BLaER1 treated with 17β-estradiol and CSF1 and Interleukin-3, amounts not matched to agents 10 nM and 100 nM (cell line): ENCODE results near the gene ICA1L.
"Not testable (repeated sequence)": the region's sequence is repeated elsewhere in the genome, so short reads cannot be mapped to it uniquely, and the experiment has no call there.

ENCODE experiments used
- H3K27ac ChIP-seq, 11 experiments: shearing (Covaris generic); formaldehyde crosslinking; 2 replicates each; pipeline ENCODE4 v1.8.1; 2022
- H3K27me3 ChIP-seq, 11 experiments: shearing (Covaris generic); formaldehyde crosslinking; 2 replicates each; pipeline ENCODE4 v1.8.1; 2022
- H3K36me3 ChIP-seq, 11 experiments: shearing (Covaris generic); formaldehyde crosslinking; 2 replicates each; pipeline ENCODE4 v1.8.1; 2022
- H3K4me1 ChIP-seq, 10 experiments: shearing (Covaris generic); formaldehyde crosslinking; 2 replicates each; pipeline ENCODE4 v1.8.1; 2022
- H3K4me2 ChIP-seq, 11 experiments: shearing (Covaris generic); formaldehyde crosslinking; 2 replicates each; pipeline ENCODE4 v1.8.1; 2022
- H3K4me3 ChIP-seq, 10 experiments: shearing (Covaris generic); formaldehyde crosslinking; 2 replicates each; pipeline ENCODE4 v1.8.1; 2022
- H3K9ac ChIP-seq, 11 experiments: shearing (Covaris generic); formaldehyde crosslinking; 2 replicates each; pipeline ENCODE4 v1.8.1; 2022
- H3K9me3 ChIP-seq, 11 experiments: shearing (Covaris generic); formaldehyde crosslinking; replicated peaks in 1 of 11; 2 replicates each; pipeline ENCODE4 v1.8.1; 2022
- H4K20me1 ChIP-seq, 11 experiments: shearing (Covaris generic); formaldehyde crosslinking; 2 replicates each; pipeline ENCODE4 v1.8.1; 2022
- Cebpa-rat ChIP-seq, 11 experiments: shearing (Covaris generic); IDR thresholded peaks; 2 replicates each; pipeline ENCODE4 v1.8.1; 2022

The ICA1L gene

GRCh38 chr2:202909394-202910192, 38.0 kb upstream of the ICA1L start:
- H3K36me3 ChIP-seq = peaks cover 21 to 51% (median 42%) of the 10 kb centered on the region in 11 experiments
- peaks cover 13 to 21% (median 18%) of the 10 kb centered on the region in 11 experiments for H3K9me3 ChIP-seq
- 0 out of 22 replicates have a peak, but pooled peaks of 1 of the 11 experiments have one; percentile 23 for TF ChIP-seq Cebpa-rat (IDR thresholded peaks at IDR 0.05)
- peaks cover 0 to 41% (median 19%) of the 10 kb centered on the region in 11 experiments; a peak in 11 of 22 replicates for H4K20me1 ChIP-seq
- peak overlapping the region; percentile 79 to 97 (median 90) for H3K4me2 ChIP-seq
- peak overlapping the region in 10 of 11 experiments; percentile 13 to 96 (median 88); a peak in 16 of 22 replicates for H3K27ac ChIP-seq
- peak overlapping the region; percentile 75 to 89 (median 81); a peak in 19 of 20 replicates for H3K4me3 ChIP-seq
- no peaks in the 10 kb centered on the region for H3K27me3 ChIP-seq
- H3K9ac ChIP-seq = peak overlapping the region; percentile 80 to 94 (median 89); a peak in 20 of 22 replicates
- peaks cover 25 to 35% (median 31%) of the 10 kb centered on the region in 10 experiments for H3K4me1 ChIP-seq

DNA sequence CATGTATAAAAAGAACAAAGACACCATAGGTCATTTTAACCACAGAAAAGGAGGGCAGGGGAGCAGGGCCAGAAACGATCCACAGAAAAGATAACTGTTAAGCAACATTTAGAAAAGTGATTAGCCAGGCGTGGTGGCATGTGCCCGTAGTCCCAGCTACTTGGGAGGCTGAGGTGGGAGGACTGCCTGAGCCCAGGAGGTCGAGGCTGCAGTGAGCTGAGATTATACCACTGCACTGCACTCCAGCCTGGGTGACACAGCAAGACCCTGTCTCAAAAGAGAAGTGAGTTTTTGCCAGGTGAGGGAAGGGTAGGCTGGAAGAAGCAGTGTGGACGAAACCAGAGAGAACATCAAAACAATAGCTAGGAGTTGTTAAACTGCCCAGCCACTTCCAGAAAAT, 36.6 kb upstream of the ICA1L start:
- H3K9me3 ChIP-seq = peaks cover 19 to 29% (median 25%) of the 10 kb centered on the region in 11 experiments
- peak overlapping the region in 9 of 11 experiments; percentile 12 to 95 (median 90); a peak in 12 of 22 replicates for H3K4me2 ChIP-seq
- H3K4me1 ChIP-seq = peaks cover 26 to 33% (median 28%) of the 10 kb centered on the region in 10 experiments
- no peak overlapping the region for H3K4me3 ChIP-seq
- peaks cover 25 to 63% (median 53%) of the 10 kb centered on the region in 11 experiments for H3K36me3 ChIP-seq
- H3K27ac ChIP-seq = peak overlapping the region in 2 of 11 experiments; percentile 8 to 40; a peak in 6 of 22 replicates
- H3K27me3 ChIP-seq = no peaks in the 10 kb centered on the region
- no peak for TF ChIP-seq Cebpa-rat (IDR thresholded peaks at IDR 0.05)
- H4K20me1 ChIP-seq = peaks cover 0 to 46% (median 19%) of the 10 kb centered on the region in 11 experiments; a peak in 11 of 22 replicates
- H3K9ac ChIP-seq = peak overlapping the region in 2 of 11 experiments; percentile 7 to 26; a peak in 2 of 22 replicates

DNA sequence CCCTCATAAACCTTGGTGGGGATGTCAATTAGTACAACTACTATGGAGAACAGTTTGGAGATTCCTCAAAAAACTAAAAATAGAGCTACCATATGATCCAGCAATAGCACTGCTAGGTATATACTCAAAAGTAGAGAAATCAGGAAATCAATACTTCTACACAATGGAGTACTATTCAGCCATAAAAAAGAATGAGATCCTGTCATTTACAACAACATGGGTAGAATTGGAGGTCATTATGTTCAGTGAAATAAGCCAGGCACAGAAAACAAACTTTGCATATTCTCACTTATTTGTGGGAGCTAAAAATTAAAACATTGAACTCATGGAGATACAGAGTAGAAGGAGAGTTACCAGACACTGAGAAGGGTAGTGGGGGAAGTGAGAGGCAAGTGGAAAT, 33.9 kb upstream of the ICA1L start:
- not testable (repeated sequence) for H3K4me3 ChIP-seq, H3K9ac ChIP-seq, H3K27me3 ChIP-seq, H3K4me2 ChIP-seq, H3K27ac ChIP-seq
- peaks cover 22 to 27% (median 25%) of the 10 kb centered on the region in 10 experiments for H3K4me1 ChIP-seq
- H4K20me1 ChIP-seq = peaks cover 0 to 65% (median 28%) of the 10 kb centered on the region in 11 experiments; a peak in 12 of 22 replicates
- H3K36me3 ChIP-seq = peaks cover 35 to 88% (median 74%) of the 10 kb centered on the region in 11 experiments
- peaks cover 19 to 29% (median 25%) of the 10 kb centered on the region in 11 experiments for H3K9me3 ChIP-seq

- peaks cover 0 to 6% (median 0%) of the 10 kb centered on the region in 11 experiments; a peak in 2 of 22 replicates for H4K20me1 ChIP-seq
- H3K9me3 ChIP-seq = no peaks in the 10 kb centered on the region
- no peak overlapping the region for H3K27ac ChIP-seq
- no peak overlapping the region for H3K9ac ChIP-seq
- no peaks in the 10 kb centered on the region for H3K27me3 ChIP-seq
- peaks cover 89 to 100% (median 96%) of the 10 kb centered on the region in 11 experiments for H3K36me3 ChIP-seq
- no peak overlapping the region for H3K4me2 ChIP-seq
- no peak for TF ChIP-seq Cebpa-rat (IDR thresholded peaks at IDR 0.05)
- H3K4me3 ChIP-seq = no peak overlapping the region
- no peaks in the 10 kb centered on the region for H3K4me1 ChIP-seq
Measured at GRCh38 chr2:202885190-202885589, 13.6 kb upstream of the ICA1L start.

- H3K27ac ChIP-seq = no peak overlapping the region
Measured at GRCh38 chr2:202883987-202884675, 12.6 kb upstream of the ICA1L start.

GRCh38 chr2:202881570-202881969, 10.0 kb upstream of the ICA1L start:
- H3K4me3 ChIP-seq = no peak overlapping the region
- no peaks in the 10 kb centered on the region for H3K4me1 ChIP-seq
- H3K27me3 ChIP-seq = no peaks in the 10 kb centered on the region
- no peak for TF ChIP-seq Cebpa-rat (IDR thresholded peaks at IDR 0.05)
- H4K20me1 ChIP-seq = peaks cover 0 to 5% (median 0%) of the 10 kb centered on the region in 11 experiments; a peak in 1 of 22 replicates
- no peaks in the 10 kb centered on the region for H3K9me3 ChIP-seq
- no peak overlapping the region for H3K9ac ChIP-seq
- H3K27ac ChIP-seq = no peak overlapping the region
- H3K4me2 ChIP-seq = no peak overlapping the region
- peaks cover 84 to 99% (median 91%) of the 10 kb centered on the region in 11 experiments for H3K36me3 ChIP-seq

More at GRCh38 chr2:202883987-202884675, 12.6 kb upstream of the ICA1L start:
- Histone ChIP-seq H3K36me3 (peaks cover 88 to 100% (median 96%) of the 10 kb centered on the region in 11 experiments), H3K9me3 (no peaks in the 10 kb centered on the region), H4K20me1 (peaks cover 0 to 5% (median 0%) of the 10 kb centered on the region in 11 experiments; a peak in 1 of 22 replicates), H3K4me1 (no peaks in the 10 kb centered on the region), H3K4me3 (no peak overlapping the region), H3K4me2 (no peak overlapping the region), H3K27me3 (no peaks in the 10 kb centered on the region), H3K9ac (no peak overlapping the region)
- no peak for TF ChIP-seq Cebpa-rat (IDR thresholded peaks at IDR 0.05)

DNA sequence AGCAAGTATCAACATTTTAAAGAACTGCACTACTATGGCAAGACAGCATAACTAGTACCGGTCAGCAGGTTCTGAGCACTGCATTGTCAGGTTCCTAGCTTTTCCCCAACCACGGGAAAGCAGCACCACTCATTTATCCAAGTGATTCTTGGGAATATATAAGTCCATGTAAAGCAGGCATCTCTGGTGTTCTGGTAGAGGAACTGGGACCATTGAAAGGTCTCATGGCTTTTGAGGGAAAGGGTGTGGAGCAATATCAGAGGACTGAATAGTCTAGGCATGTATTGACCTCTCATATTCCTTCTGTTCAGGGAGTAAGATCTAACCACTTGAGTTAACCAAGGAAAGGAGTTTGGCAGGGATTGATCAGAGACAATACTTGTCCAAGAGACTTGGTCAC, 6.1 kb upstream of the ICA1L start:
- Histone ChIP-seq H3K9me3 (no peaks in the 10 kb centered on the region), H3K36me3 (peaks cover 48 to 68% (median 53%) of the 10 kb centered on the region in 11 experiments), H4K20me1 (no peaks in the 10 kb centered on the region), H3K9ac (no peak overlapping the region), H3K4me2 (no peak overlapping the region), H3K27ac (no peak overlapping the region), H3K27me3 (no peaks in the 10 kb centered on the region), H3K4me3 (no peak overlapping the region), H3K4me1 (no peaks in the 10 kb centered on the region)
- TF ChIP-seq Cebpa-rat (IDR thresholded peaks at IDR 0.05) = no peak

GRCh38 chr2:202870431-202871299, 901 bp downstream of the ICA1L start:
- no peaks in the 10 kb centered on the region for H4K20me1 ChIP-seq
- H3K27me3 ChIP-seq = no peaks in the 10 kb centered on the region
- H3K4me2 ChIP-seq = peak overlapping the region; percentile 81 to 97 (median 88)
- peak overlapping the region; percentile 37 to 89 (median 84); a peak in 21 of 22 replicates for H3K27ac ChIP-seq
- no peaks in the 10 kb centered on the region for H3K9me3 ChIP-seq
- peaks cover 0 to 5% (median 0%) of the 10 kb centered on the region in 10 experiments; a peak in 3 of 20 replicates for H3K4me1 ChIP-seq
- H3K4me3 ChIP-seq = peak overlapping the region; percentile 67 to 95 (median 84)
- H3K36me3 ChIP-seq = no peaks in the 10 kb centered on the region
- H3K9ac ChIP-seq = peak overlapping the region; percentile 80 to 92 (median 87)
- TF ChIP-seq Cebpa-rat (IDR thresholded peaks at IDR 0.05) = no peak
